Measurements from ENCODE around the gene SEMA3A. TPM values are rescaled to one million over a fixed set of nuclear protein-coding genes. Genes with fewer than 3 reads are reported as not detected.

SEMA3A gene
- total RNA-seq, 1 experiment from 2014 or later, result 20.2 TPM

DNA sequence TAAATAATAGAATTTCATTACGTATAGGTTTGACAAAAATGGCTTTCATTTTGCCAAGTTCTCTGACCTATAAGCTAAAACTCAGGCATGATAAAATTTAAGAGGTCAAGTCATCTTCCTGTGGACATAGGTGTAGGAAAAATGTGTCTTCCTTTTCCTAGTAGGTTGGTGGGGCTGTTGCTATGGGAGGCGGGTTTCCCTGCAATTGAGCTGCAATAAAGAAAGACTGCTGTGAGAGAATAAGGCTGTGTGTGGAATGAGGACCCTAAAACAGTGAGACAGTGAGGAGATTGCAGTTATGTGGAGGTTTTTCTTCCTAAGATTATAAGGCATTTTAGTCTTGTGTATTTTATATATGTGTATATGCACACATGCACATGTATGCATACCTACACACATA lies 13.0 kb upstream of the SEMA3A start:
- CTCF ChIA-PET, result interaction anchor here (0.6 kb wide), 1 partner anchor 236 kb away, joined by 4 read pairs; no protein-coding TSS in a partner anchor
- no peaks in the 10 kb centered on the region for H3K36me3 Mint-ChIP-seq (ENCODE audit: insufficient read depth, unreplicated experiment)
- intact Hi-C loops (cut with micrococcal nuclease; ENCODE audit: unreplicated experiment), result no loop called here
- H3K4me3 Mint-ChIP-seq (ENCODE audit: low read depth, unreplicated experiment), result no peak overlapping the region
- TF ChIP-seq, protein P1, sequence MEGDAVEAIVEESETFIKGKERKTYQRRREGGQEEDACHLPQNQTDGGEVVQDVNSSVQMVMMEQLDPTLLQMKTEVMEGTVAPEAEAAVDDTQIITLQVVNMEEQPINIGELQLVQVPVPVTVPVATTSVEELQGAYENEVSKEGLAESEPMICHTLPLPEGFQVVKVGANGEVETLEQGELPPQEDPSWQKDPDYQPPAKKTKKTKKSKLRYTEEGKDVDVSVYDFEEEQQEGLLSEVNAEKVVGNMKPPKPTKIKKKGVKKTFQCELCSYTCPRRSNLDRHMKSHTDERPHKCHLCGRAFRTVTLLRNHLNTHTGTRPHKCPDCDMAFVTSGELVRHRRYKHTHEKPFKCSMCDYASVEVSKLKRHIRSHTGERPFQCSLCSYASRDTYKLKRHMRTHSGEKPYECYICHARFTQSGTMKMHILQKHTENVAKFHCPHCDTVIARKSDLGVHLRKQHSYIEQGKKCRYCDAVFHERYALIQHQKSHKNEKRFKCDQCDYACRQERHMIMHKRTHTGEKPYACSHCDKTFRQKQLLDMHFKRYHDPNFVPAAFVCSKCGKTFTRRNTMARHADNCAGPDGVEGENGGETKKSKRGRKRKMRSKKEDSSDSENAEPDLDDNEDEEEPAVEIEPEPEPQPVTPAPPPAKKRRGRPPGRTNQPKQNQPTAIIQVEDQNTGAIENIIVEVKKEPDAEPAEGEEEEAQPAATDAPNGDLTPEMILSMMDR (IDR thresholded peaks at IDR 0.05; ENCODE audit: unreplicated experiment), result no peak
- no peaks in the 10 kb centered on the region for H3K27me3 Mint-ChIP-seq (ENCODE audit: unreplicated experiment)
- no peak overlapping the region for H3K27ac Mint-ChIP-seq (ENCODE audit: unreplicated experiment)
- DNase-seq, result no peak
- no peaks in the 10 kb centered on the region for H3K4me1 Mint-ChIP-seq (ENCODE audit: low read depth, unreplicated experiment)
- no TSS peak for BruUV-seq (replicated peaks)
- H3K9me3 Mint-ChIP-seq (ENCODE audit: low read depth, unreplicated experiment), result no peaks in the 10 kb centered on the region

DNA sequence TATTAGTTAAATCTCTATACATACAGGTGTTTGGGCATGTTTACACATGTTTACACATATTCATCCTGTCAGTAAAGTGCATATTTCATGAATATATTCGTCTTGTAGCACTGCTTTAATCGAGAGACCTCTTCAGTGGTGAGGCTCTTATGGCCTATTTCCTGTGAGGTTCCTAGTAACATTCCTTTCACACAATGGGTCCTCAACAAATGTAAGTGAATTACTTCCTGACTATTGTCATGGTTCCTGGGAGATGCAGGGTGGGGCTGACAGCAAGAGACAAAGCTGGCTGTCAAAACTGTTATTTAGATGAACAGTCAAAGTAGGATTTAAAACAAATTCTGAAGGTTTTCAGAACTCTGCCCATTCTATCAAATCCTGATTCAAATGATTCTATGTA lies 12.4 kb upstream of the SEMA3A start:
- H3K4me1 Mint-ChIP-seq (ENCODE audit: low read depth, unreplicated experiment), result no peaks in the 10 kb centered on the region
- H3K27ac Mint-ChIP-seq (ENCODE audit: unreplicated experiment), result no peak overlapping the region
- TF ChIP-seq, protein P1 (IDR thresholded peaks at IDR 0.05; ENCODE audit: unreplicated experiment), result no peak
- BruUV-seq (replicated peaks), result no TSS peak
- H3K27me3 Mint-ChIP-seq (ENCODE audit: unreplicated experiment), result no peaks in the 10 kb centered on the region
- CTCF ChIA-PET, result interaction anchor here (0.6 kb wide), 1 partner anchor 236 kb away, joined by 4 read pairs; no protein-coding TSS in a partner anchor
- no peak for DNase-seq
- no peaks in the 10 kb centered on the region for H3K36me3 Mint-ChIP-seq (ENCODE audit: insufficient read depth, unreplicated experiment)
- H3K4me3 Mint-ChIP-seq (ENCODE audit: low read depth, unreplicated experiment), result no peak overlapping the region
- no peaks in the 10 kb centered on the region for H3K9me3 Mint-ChIP-seq (ENCODE audit: low read depth, unreplicated experiment)
- intact Hi-C loops (cut with micrococcal nuclease; ENCODE audit: unreplicated experiment), result no loop called here

DNA sequence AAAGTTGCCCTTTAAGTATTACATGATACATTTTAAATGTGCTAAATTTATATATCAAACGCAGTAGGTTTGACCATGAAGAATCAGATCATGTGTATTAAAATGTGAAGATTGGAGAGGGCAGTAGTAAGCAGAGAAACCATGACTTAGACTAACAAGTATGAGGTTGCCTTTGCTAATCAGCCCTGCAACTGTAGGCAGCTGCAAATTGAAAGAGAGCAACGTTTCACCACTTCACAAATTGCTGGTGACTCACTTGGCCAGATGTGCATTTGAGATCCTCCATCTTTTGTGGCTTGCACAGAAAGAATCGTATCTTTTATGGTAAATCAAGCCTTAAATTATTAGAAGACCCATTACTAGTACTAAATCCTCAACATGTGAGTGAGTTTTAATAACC lies 10.1 kb upstream of the SEMA3A start:
- intact Hi-C loops (cut with micrococcal nuclease; ENCODE audit: unreplicated experiment), result no loop called here
- H3K27me3 Mint-ChIP-seq (ENCODE audit: unreplicated experiment), result no peaks in the 10 kb centered on the region
- H3K36me3 Mint-ChIP-seq (ENCODE audit: insufficient read depth, unreplicated experiment), result no peaks in the 10 kb centered on the region
- TF ChIP-seq, protein P1 (IDR thresholded peaks at IDR 0.05; ENCODE audit: unreplicated experiment), result no peak
- peaks cover 13% of the 10 kb centered on the region for H3K4me1 Mint-ChIP-seq (ENCODE audit: low read depth, unreplicated experiment)
- H3K9me3 Mint-ChIP-seq (ENCODE audit: low read depth, unreplicated experiment), result no peaks in the 10 kb centered on the region
- no TSS peak for BruUV-seq (replicated peaks)
- no peak overlapping the region for H3K4me3 Mint-ChIP-seq (ENCODE audit: low read depth, unreplicated experiment)
- no peak for DNase-seq
- CTCF ChIA-PET, result no interaction called here
- H3K27ac Mint-ChIP-seq (ENCODE audit: unreplicated experiment), result no peak overlapping the region

DNA sequence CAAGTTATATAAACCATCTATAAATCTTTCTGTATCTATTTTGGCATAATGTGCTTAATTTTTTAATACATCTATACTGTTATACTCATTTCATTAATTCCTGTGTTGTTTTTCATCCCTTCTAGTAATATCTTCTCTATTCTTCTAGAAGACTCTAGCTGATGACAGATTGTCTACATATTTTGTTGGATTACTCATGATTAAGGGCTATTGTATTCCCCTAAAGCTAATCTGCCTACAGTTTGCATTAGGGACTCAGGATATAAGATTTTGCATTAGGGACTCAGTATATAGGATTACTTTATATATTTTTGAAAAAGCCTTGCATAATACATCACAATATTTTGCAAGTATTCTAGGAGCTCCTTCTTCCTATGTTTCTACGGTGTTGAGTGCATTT lies 8.3 kb upstream of the SEMA3A start:
- TF ChIP-seq, protein P1 (IDR thresholded peaks at IDR 0.05; ENCODE audit: unreplicated experiment), result no peak
- intact Hi-C loops (cut with micrococcal nuclease; ENCODE audit: unreplicated experiment), result no loop called here
- no peaks in the 10 kb centered on the region for H3K9me3 Mint-ChIP-seq (ENCODE audit: low read depth, unreplicated experiment)
- peaks cover 13% of the 10 kb centered on the region for H3K4me1 Mint-ChIP-seq (ENCODE audit: low read depth, unreplicated experiment)
- H3K27me3 Mint-ChIP-seq (ENCODE audit: unreplicated experiment), result no peaks in the 10 kb centered on the region
- no peak overlapping the region for H3K27ac Mint-ChIP-seq (ENCODE audit: unreplicated experiment)
- DNase-seq, result no peak
- BruUV-seq (replicated peaks), result no TSS peak
- no peak overlapping the region for H3K4me3 Mint-ChIP-seq (ENCODE audit: low read depth, unreplicated experiment)
- no peaks in the 10 kb centered on the region for H3K36me3 Mint-ChIP-seq (ENCODE audit: insufficient read depth, unreplicated experiment)
- CTCF ChIA-PET, result no interaction called here

All from Calu3 (cell line).